COLO668 (cell line): ENCODE results near the gene FBXO38.
"Not testable (repeated sequence)": the region's sequence is repeated elsewhere in the genome, so short reads cannot be mapped to it uniquely, and the experiment has no call there.

Source experiments
- DNase-seq: peaks from one replicate; lab custom pipeline; 2025; ENCODE audit not compliant: unreplicated experiment; lab: John Stamatoyannopoulos, UW

The FBXO38 gene

GRCh38 chr5:148426514-148426913 lies 42.8 kb downstream of the FBXO38 start:
- no peak for DNase-seq

GRCh38 chr5:148427370-148428042 lies 43.7 kb downstream of the FBXO38 start:
- DNase-seq: no peak

- no peak for DNase-seq
Observed at GRCh38 chr5:148428848-148429247, 45.1 kb downstream of the FBXO38 start.

- DNase-seq: no peak
Observed at GRCh38 chr5:148433826-148434225, 50.1 kb downstream of the FBXO38 start.

- DNase-seq: no peak
Observed at GRCh38 chr5:148436029-148436428, 52.3 kb downstream of the FBXO38 start.

GRCh38 chr5:148437249-148437648 lies 53.5 kb downstream of the FBXO38 start:
- DNase-seq: no peak

- no peak for DNase-seq
Observed at GRCh38 chr5:148438933-148439332, 55.2 kb downstream of the FBXO38 start.

- DNase-seq: no peak
Observed at GRCh38 chr5:148443241-148443640, 59.5 kb downstream of the FBXO38 start.

GRCh38 chr5:148443998-148444397 lies 60.2 kb downstream of the FBXO38 start:
- DNase-seq: peak; percentile 17

- DNase-seq: no peak
Observed at GRCh38 chr5:148445578-148445977, 61.8 kb downstream of the FBXO38 start.

- DNase-seq: no peak
Observed at GRCh38 chr5:148446611-148447010, 62.9 kb downstream of the FBXO38 start.

- no peak for DNase-seq
Observed at GRCh38 chr5:148452499-148453193, 68.9 kb downstream of the FBXO38 start.

GRCh38 chr5:148454576-148454975 lies 70.8 kb downstream of the FBXO38 start:
- no peak for DNase-seq

GRCh38 chr5:148455185-148455584 lies 71.4 kb downstream of the FBXO38 start:
- no peak for DNase-seq

GRCh38 chr5:148457183-148457620 lies 73.4 kb downstream of the FBXO38 start:
- no peak for DNase-seq

- DNase-seq: no peak
Observed at GRCh38 chr5:148458036-148458888, 74.5 kb downstream of the FBXO38 start.

GRCh38 chr5:148459669-148460068 lies 75.9 kb downstream of the FBXO38 start:
- no peak for DNase-seq

- no peak for DNase-seq
Observed at GRCh38 chr5:148465381-148466235, 81.8 kb downstream of the FBXO38 start.

GRCh38 chr5:148466236-148466580 lies 82.5 kb downstream of the FBXO38 start:
- DNase-seq: no peak

- DNase-seq: no peak
Observed at GRCh38 chr5:148467958-148468357, 84.2 kb downstream of the FBXO38 start.

- DNase-seq: not testable (repeated sequence)
Observed at GRCh38 chr5:148468746-148469145, 85.0 kb downstream of the FBXO38 start.
